KMS-11 (cell line): ENCODE data around the gene RAB11FIP4.

Source experiments
- H2AFZ ChIP-seq: fragments of 200-600 bp; sonication (generic); 2 replicates; pipeline ENCODE4 v1.6.1; 2016; ENCODE audit warnings: antibody characterized with exemption, mixed run types, low read depth
- H3K27ac ChIP-seq: fragments of 200-600 bp; sonication (generic); 2 replicates; pipeline ENCODE4 v1.6.1; 2016; ENCODE audit warnings: mild to moderate bottlenecking, mixed run types
- H3K27me3 ChIP-seq: fragments of 200-600 bp; sonication (generic); 2 replicates; pipeline ENCODE4 v1.6.1; 2017; ENCODE audit warnings: mild to moderate bottlenecking, low read depth, mixed run types, moderate library complexity; ENCODE audit not compliant: insufficient read depth
- H3K36me3 ChIP-seq: fragments of 200-600 bp; sonication (generic); 2 replicates; pipeline ENCODE4 v1.6.1; 2017; ENCODE audit warnings: mild to moderate bottlenecking, mixed run types; ENCODE audit not compliant: insufficient read depth
- H3K4me1 ChIP-seq: fragments of 200-600 bp; sonication (generic); 2 replicates; pipeline ENCODE4 v1.6.1; 2016; ENCODE audit warnings: mild to moderate bottlenecking, low read depth, mixed run types; ENCODE audit not compliant: poor library complexity, severe bottlenecking
- H3K4me2 ChIP-seq: fragments of 200-600 bp; sonication (generic); 2 replicates; pipeline ENCODE4 v1.7.0; 2016; ENCODE audit warnings: mild to moderate bottlenecking, mixed run types
- H3K4me3 ChIP-seq: fragments of 200-600 bp; sonication (generic); IDR thresholded peaks from 2 replicates; pipeline ENCODE4 v1.6.1; 2017; ENCODE audit warnings: low read depth, low read length, mixed read lengths; ENCODE audit not compliant: insufficient read depth
- H3K79me2 ChIP-seq: fragments of 200-600 bp; sonication (generic); 2 replicates; pipeline ENCODE4 v1.6.1; 2016; ENCODE audit warnings: low read depth, mixed run types; ENCODE audit not compliant: insufficient read depth
- H3K9ac ChIP-seq: fragments of 200-600 bp; sonication (generic); 2 replicates; pipeline ENCODE4 v1.6.1; 2016; ENCODE audit warnings: mild to moderate bottlenecking, mixed run types
- H4K20me1 ChIP-seq: fragments of 200-600 bp; sonication (generic); 2 replicates; pipeline ENCODE4 v1.6.1; 2016; ENCODE audit warnings: mild to moderate bottlenecking, mixed run types; ENCODE audit not compliant: insufficient read depth
- CTCF ChIP-seq: fragments of 200-600 bp; sonication (generic); conservative IDR thresholded peaks from 2 replicates; pipeline ENCODE4 v1.6.1; 2017; ENCODE audit warnings: low read depth, mild to moderate bottlenecking, antibody characterized with exemption, low read length, moderate library complexity, mixed read lengths

The RAB11FIP4 gene

GRCh38 chr17:31582151-31582907 is 190.9 kb downstream of the RAB11FIP4 start:
- H2AFZ ChIP-seq, result no peak overlapping the region
- no peaks in the 10 kb centered on the region for H3K79me2 ChIP-seq
- no peak overlapping the region for H3K4me2 ChIP-seq
- no peak overlapping the region for H3K27ac ChIP-seq
- no peak overlapping the region for H3K4me3 ChIP-seq
- H3K27me3 ChIP-seq, result no peaks in the 10 kb centered on the region
- H3K36me3 ChIP-seq, result no peaks in the 10 kb centered on the region
- H4K20me1 ChIP-seq, result no peaks in the 10 kb centered on the region
- no peaks in the 10 kb centered on the region for H3K4me1 ChIP-seq
- H3K9ac ChIP-seq, result no peak overlapping the region
- no peak for TF ChIP-seq CTCF

GRCh38 chr17:31583772-31584356 is 192.4 kb downstream of the RAB11FIP4 start:
- no peak overlapping the region for H3K9ac ChIP-seq
- H3K79me2 ChIP-seq, result no peaks in the 10 kb centered on the region
- H3K27ac ChIP-seq, result no peak overlapping the region
- no peaks in the 10 kb centered on the region for H3K36me3 ChIP-seq
- H3K27me3 ChIP-seq, result no peaks in the 10 kb centered on the region
- no peaks in the 10 kb centered on the region for H4K20me1 ChIP-seq
- TF ChIP-seq CTCF, result no peak
- no peak overlapping the region for H3K4me2 ChIP-seq
- H2AFZ ChIP-seq, result no peak overlapping the region
- H3K4me1 ChIP-seq, result no peaks in the 10 kb centered on the region
- H3K4me3 ChIP-seq, result no peak overlapping the region

DNA sequence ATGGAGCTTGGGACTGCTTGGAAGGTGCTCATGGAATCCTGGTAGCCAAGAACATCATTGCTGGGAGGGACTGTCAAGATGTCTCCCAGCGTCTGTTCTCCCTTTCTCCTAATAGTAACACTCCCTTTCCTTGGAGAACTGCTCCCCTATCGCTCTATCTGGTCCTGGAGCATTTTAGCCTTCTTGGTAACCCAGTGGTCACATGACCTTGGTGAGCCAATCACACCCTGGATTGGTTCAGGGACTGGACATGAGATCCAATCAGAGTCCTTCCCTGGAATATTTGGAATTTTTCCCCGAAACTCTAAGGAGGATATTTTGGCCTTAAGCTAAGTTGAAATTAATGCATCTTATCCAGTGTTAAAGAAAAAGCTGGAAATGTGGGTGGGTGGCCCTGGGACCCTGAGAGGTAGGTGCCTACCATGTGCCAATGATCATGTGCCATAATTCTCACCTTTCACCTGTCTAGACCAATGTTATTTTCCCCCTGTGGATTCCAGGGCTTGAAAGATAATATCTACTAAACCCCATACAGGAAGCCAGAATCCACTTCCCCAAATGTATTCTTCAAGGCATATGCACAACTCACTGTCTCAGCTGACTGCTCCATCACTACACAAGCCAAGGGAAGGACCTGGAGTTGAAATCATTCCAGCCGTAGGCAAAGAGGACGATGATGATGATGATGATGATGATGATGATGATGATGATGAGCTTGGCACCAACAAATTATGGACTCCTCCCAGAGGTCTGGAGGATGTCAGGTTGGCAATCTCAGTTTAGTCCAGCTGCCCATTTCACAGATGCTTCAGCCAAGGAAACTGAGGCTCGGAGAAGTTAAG is 193.2 kb downstream of the RAB11FIP4 start:
- H4K20me1 ChIP-seq, result no peaks in the 10 kb centered on the region
- no peak overlapping the region for H3K9ac ChIP-seq
- no peak overlapping the region for H3K4me2 ChIP-seq
- H3K79me2 ChIP-seq, result no peaks in the 10 kb centered on the region
- TF ChIP-seq CTCF, result no peak
- no peaks in the 10 kb centered on the region for H3K27me3 ChIP-seq
- H3K4me3 ChIP-seq, result no peak overlapping the region
- H3K36me3 ChIP-seq, result no peaks in the 10 kb centered on the region
- no peaks in the 10 kb centered on the region for H3K4me1 ChIP-seq
- no peak overlapping the region for H3K27ac ChIP-seq
- H2AFZ ChIP-seq, result no peak overlapping the region

- H3K36me3 ChIP-seq, result no peaks in the 10 kb centered on the region
- H3K27me3 ChIP-seq, result no peaks in the 10 kb centered on the region
- H3K27ac ChIP-seq, result no peak overlapping the region
- H4K20me1 ChIP-seq, result no peaks in the 10 kb centered on the region
- H3K79me2 ChIP-seq, result no peaks in the 10 kb centered on the region
- H3K4me2 ChIP-seq, result no peak overlapping the region
- no peak overlapping the region for H2AFZ ChIP-seq
- no peaks in the 10 kb centered on the region for H3K4me1 ChIP-seq
- no peak overlapping the region for H3K9ac ChIP-seq
- no peak for TF ChIP-seq CTCF
- no peak overlapping the region for H3K4me3 ChIP-seq
Observed at GRCh38 chr17:31585280-31585630, 193.8 kb downstream of the RAB11FIP4 start.
